PC-9 (cell line): Measurements from ENCODE around the gene JAML. TPM values are rescaled to one million over a fixed set of nuclear protein-coding genes. Genes with fewer than 3 reads are reported as not detected.

ENCODE experiments used
- BruUV-seq: library from RNA; stranded (reverse); fragments of 400-500 nt; replicated peaks from 2 replicates; lab custom pipeline; 2021; lab: Mats Ljungman, UMichigan
- CTCF ChIA-PET: fragments of 300-600 bp; sonication (Branson Sonifier 250); formaldehyde crosslinking; loops from one replicate; lab custom pipeline; 2022; ENCODE audit warnings: antibody characterized with exemption; lab: Charles Lee
- POLR2A ChIA-PET: fragments of 300-600 bp; sonication (Branson Sonifier 250); formaldehyde crosslinking; loops from one replicate; lab custom pipeline; 2022; ENCODE audit warnings: antibody characterized with exemption; ENCODE audit not compliant: unreplicated experiment; lab: Charles Lee
- DNase-seq, 2 experiments: peaks; one replicate each; pipeline versions ENCODE4 v3.0.0 to v3.0.0-alpha.2; 2015 to 2022; ENCODE audit warnings: mixed read lengths in 1 of 2
- H2AFZ ChIP-seq: fragments of 200-600 bp; sonication (generic); 2 replicates; pipeline ENCODE4 v1.8.1; 2017; ENCODE audit warnings: antibody characterized with exemption
- H3F3A ChIP-seq: fragments of 200-600 bp; sonication (generic); 2 replicates; pipeline ENCODE4 v1.8.1; 2017; ENCODE audit warnings: antibody characterized with exemption, mild to moderate bottlenecking, low read depth; ENCODE audit not compliant: insufficient read depth
- H3K27ac ChIP-seq: fragments of 200-600 bp; sonication (generic); 2 replicates; pipeline ENCODE4 v1.6.1; 2016; ENCODE audit warnings: mixed run types
- H3K27me3 ChIP-seq: fragments of 200-600 bp; sonication (generic); 2 replicates; pipeline ENCODE4 v1.6.1; 2016; ENCODE audit warnings: low read depth, mixed run types; ENCODE audit not compliant: insufficient read depth
- H3K36me3 ChIP-seq: fragments of 200-600 bp; sonication (generic); 2 replicates; pipeline ENCODE4 v1.6.1; 2016; ENCODE audit warnings: low read depth, mixed run types
- H3K4me1 ChIP-seq: fragments of 200-600 bp; sonication (generic); replicated peaks from 2 replicates; pipeline ENCODE4 v1.6.1; 2016; ENCODE audit warnings: mixed run types; ENCODE audit not compliant: insufficient read depth
- H3K4me2 ChIP-seq: fragments of 200-600 bp; sonication (generic); 2 replicates; pipeline ENCODE4 v1.6.1; 2017; ENCODE audit warnings: mixed run types
- H3K4me3 ChIP-seq: fragments of 200-600 bp; sonication (generic); 2 replicates; pipeline ENCODE4 v1.6.1; 2016; ENCODE audit warnings: mixed run types
- H3K79me2 ChIP-seq: fragments of 200-600 bp; sonication (generic); 2 replicates; pipeline ENCODE4 v1.6.1; 2017; ENCODE audit warnings: low read depth, mixed run types
- H3K9me2 ChIP-seq: fragments of 200-600 bp; sonication (generic); 2 replicates; pipeline ENCODE4 v1.8.1; 2017; ENCODE audit warnings: mild to moderate bottlenecking; ENCODE audit not compliant: insufficient read depth
- H3K9me3 ChIP-seq: fragments of 200-600 bp; sonication (generic); 2 replicates; pipeline ENCODE4 v1.8.1; 2016; ENCODE audit warnings: low read depth; ENCODE audit not compliant: insufficient read depth
- H4K20me1 ChIP-seq: fragments of 200-600 bp; sonication (generic); 2 replicates; pipeline ENCODE4 v1.8.1; 2017; ENCODE audit not compliant: insufficient read depth
- CTCF ChIP-seq: fragments of 200-600 bp; sonication (generic); conservative IDR thresholded peaks from 2 replicates; pipeline ENCODE4 v1.6.1; 2017; ENCODE audit warnings: mixed run types, antibody characterized with exemption, mild to moderate bottlenecking, moderate library complexity
- EZH2 ChIP-seq: fragments of 200-600 bp; sonication (generic); IDR thresholded peaks from 2 replicates; pipeline ENCODE4 v1.8.0; 2017; ENCODE audit warnings: antibody characterized with exemption, low read depth
- intact Hi-C: fragments of 100-400 bp; cut with micrococcal nuclease; formaldehyde crosslinking; loops from one replicate; pipeline ENCODE4 v1.10.0; 2022; ENCODE audit not compliant: unreplicated experiment
- total RNA-seq: library from RNA; stranded (reverse); gene quantifications from 2 replicates; pipeline ENCODE4 v1.2.3, GENCODE V29; 2021

Gene JAML
- total RNA-seq, 1 experiment from 2014 or later = not detected

- Histone ChIP-seq H3K4me3 (0 out of 2 replicates have a peak overlapping the region, but pooled peaks have one; percentile 5), H3K4me2 (peak overlapping the region; percentile 69)
These were observed 49.5 kb downstream of the JAML start for GRCh38 chr11:118175031-118175992.

DNA sequence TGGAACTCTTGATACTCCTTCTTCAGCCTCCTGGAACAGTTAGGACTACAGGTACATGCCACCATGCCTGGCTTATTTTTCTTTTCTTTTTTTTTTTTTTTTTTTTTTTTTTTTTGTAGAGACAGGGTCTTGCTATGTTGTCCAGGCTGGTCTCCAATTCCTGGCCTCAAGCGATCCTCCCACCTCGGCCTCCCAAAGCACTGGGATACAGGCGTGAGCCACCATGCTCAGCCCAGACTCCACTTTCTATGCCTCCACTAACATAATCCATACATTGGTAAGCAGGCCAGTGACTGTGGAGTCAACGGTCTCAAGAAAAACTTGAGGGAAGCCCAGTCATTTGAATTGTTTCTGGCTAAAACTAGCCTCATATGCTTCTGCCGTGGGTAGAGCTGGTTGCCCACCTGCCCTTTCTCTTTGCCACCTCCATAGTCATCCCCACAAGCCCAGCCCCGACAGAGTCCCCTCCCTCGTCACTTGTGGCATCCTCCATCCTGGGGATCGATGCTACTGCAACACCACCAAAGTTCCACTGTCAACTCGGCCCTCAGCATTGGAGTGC, 50.7 kb downstream of the JAML start:
- no peak for DNase-seq
- peaks cover 25% of the 10 kb centered on the region for H3K4me1 ChIP-seq
- H3K4me3 ChIP-seq = no peak overlapping the region
- no peaks in the 10 kb centered on the region for H3K79me2 ChIP-seq
- no peaks in the 10 kb centered on the region for H3K9me3 ChIP-seq
- no peak overlapping the region for H2AFZ ChIP-seq
- intact Hi-C loops = loop anchor here (5.0 kb wide), 1 partner anchor 227 kb away; no protein-coding TSS in a partner anchor
- CTCF ChIA-PET = interaction anchor here (0.6 kb wide), 1 partner anchor 264 kb away, joined by 4 read pairs; no protein-coding TSS in a partner anchor
- H3K9me2 ChIP-seq = no peaks in the 10 kb centered on the region
- no peak overlapping the region for H3K27ac ChIP-seq
- H3K27me3 ChIP-seq = peaks cover 19% of the 10 kb centered on the region
- peaks cover 24% of the 10 kb centered on the region; the same call in 1 of the 2 replicates for H3F3A ChIP-seq
- TF ChIP-seq EZH2 = no peak
- no peak for TF ChIP-seq CTCF
- no TSS peak for BruUV-seq
- POLR2A ChIA-PET = no interaction called here
- H3K4me2 ChIP-seq = peak overlapping the region; percentile 69
- H4K20me1 ChIP-seq = no peaks in the 10 kb centered on the region
- H3K36me3 ChIP-seq = no peaks in the 10 kb centered on the region

More at GRCh38 chr11:118175031-118175992, 49.5 kb downstream of the JAML start:
- intact Hi-C loops = no loop called here
- ChIA-PET POLR2A (no interaction called here), CTCF (no interaction called here)
- peak; percentile 41 to 99 for DNase-seq
- Histone ChIP-seq H3F3A (peaks cover 24% of the 10 kb centered on the region; the same call in 1 of the 2 replicates), H3K36me3 (no peaks in the 10 kb centered on the region), H3K79me2 (no peaks in the 10 kb centered on the region), H3K27ac (peak overlapping the region; percentile 51), H3K27me3 (peaks cover 8% of the 10 kb centered on the region; the same call in 1 of the 2 replicates), H3K9me2 (no peaks in the 10 kb centered on the region), H2AFZ (0 out of 2 replicates have a peak overlapping the region, but pooled peaks have one; percentile 6), H3K4me1 (peaks cover 25% of the 10 kb centered on the region), H3K9me3 (no peaks in the 10 kb centered on the region), H4K20me1 (no peaks in the 10 kb centered on the region)
- no TSS peak for BruUV-seq
- TF ChIP-seq CTCF = no peak
- no peak for TF ChIP-seq EZH2

DNA sequence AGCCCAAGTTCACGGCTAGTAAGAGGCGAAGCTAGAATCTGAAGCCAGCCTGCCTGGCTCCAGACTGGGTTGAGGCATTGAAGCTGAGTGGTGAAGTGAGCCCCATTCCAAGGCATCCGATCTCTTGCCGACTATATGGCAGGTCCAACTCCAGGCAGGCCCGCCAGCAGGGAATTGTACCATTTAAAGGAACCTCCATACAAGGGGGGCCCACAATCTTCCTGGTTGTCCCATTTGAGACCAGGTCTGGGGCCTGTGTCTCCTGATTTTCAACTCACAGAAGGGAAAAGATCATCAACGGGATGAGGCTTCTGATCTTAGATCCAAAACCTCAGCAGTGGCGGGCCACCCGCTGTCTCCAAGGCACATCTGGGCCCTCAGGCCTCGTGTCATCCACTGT, 52.5 kb downstream of the JAML start:
- no peak for DNase-seq
- no TSS peak for BruUV-seq
- intact Hi-C loops = loop anchor here (5.0 kb wide), 1 partner anchor 225 kb away; no protein-coding TSS in a partner anchor
- H4K20me1 ChIP-seq = no peaks in the 10 kb centered on the region
- H3F3A ChIP-seq = peaks cover 24% of the 10 kb centered on the region; the same call in 1 of the 2 replicates
- no peak for TF ChIP-seq EZH2
- TF ChIP-seq CTCF = no peak
- CTCF ChIA-PET = interaction anchor here (0.6 to 0.7 kb wide), 2 partner anchors 16 to 930 kb away, joined by 4 read pairs; partner anchors contain the start of gene DPAGT1
- H3K4me2 ChIP-seq = no peak overlapping the region
- peaks cover 33% of the 10 kb centered on the region for H3K27me3 ChIP-seq
- no peak overlapping the region for H3K27ac ChIP-seq
- peaks cover 25% of the 10 kb centered on the region for H3K4me1 ChIP-seq
- H3K9me3 ChIP-seq = no peaks in the 10 kb centered on the region
- no peaks in the 10 kb centered on the region for H3K9me2 ChIP-seq
- H2AFZ ChIP-seq = no peak overlapping the region
- H3K4me3 ChIP-seq = no peak overlapping the region
- POLR2A ChIA-PET = no interaction called here
- H3K36me3 ChIP-seq = no peaks in the 10 kb centered on the region
- no peaks in the 10 kb centered on the region for H3K79me2 ChIP-seq
